HG03378 (cell line): ENCODE data around the gene FAM168A.

Experiments used
- ATAC-seq: cut with Tn5 transposase; IDR thresholded peaks from one replicate; pipeline ENCODE4 v1.9.1; 2021; ENCODE audit warnings: mild to moderate bottlenecking, moderate library complexity; ENCODE audit not compliant: unreplicated experiment

Gene FAM168A

GRCh38 chr11:73379189-73379880 is 218.6 kb downstream of the FAM168A start:
- no peak for ATAC-seq

GRCh38 chr11:73376803-73377629 is 220.9 kb downstream of the FAM168A start:
- no peak for ATAC-seq

- ATAC-seq, result peak; percentile 43
Observed at GRCh38 chr11:73376160-73376802, 221.6 kb downstream of the FAM168A start, which contains the start of gene RELT. Gene RELT, plus strand, starts transcription at chr11:73376399. Its CDS starts 12,738 bp downstream, at chr11:73389137.

- no peak for ATAC-seq
Observed at GRCh38 chr11:73375830-73376159, 222.1 kb downstream of the FAM168A start.

GRCh38 chr11:73374151-73374550 is 223.8 kb downstream of the FAM168A start:
- ATAC-seq, result no peak

- no peak for ATAC-seq
Observed at GRCh38 chr11:73372375-73372993, 225.4 kb downstream of the FAM168A start.

- no peak for ATAC-seq
Observed at GRCh38 chr11:73367482-73368024, 230.4 kb downstream of the FAM168A start.

GRCh38 chr11:73366953-73367352 is 231.0 kb downstream of the FAM168A start:
- ATAC-seq, result no peak

GRCh38 chr11:73366265-73366610 is 231.7 kb downstream of the FAM168A start:
- no peak for ATAC-seq

GRCh38 chr11:73365352-73366264 is 232.3 kb downstream of the FAM168A start:
- no peak for ATAC-seq

GRCh38 chr11:73363147-73363546 is 234.8 kb downstream of the FAM168A start:
- no peak for ATAC-seq

- ATAC-seq, result no peak
Observed at GRCh38 chr11:73361953-73362776, 235.7 kb downstream of the FAM168A start.

GRCh38 chr11:73360743-73361369 is 237.1 kb downstream of the FAM168A start:
- no peak for ATAC-seq

- ATAC-seq, result no peak
Observed at GRCh38 chr11:73359930-73360742, 237.8 kb downstream of the FAM168A start.

- no peak for ATAC-seq
Observed at GRCh38 chr11:73359341-73359740, 238.6 kb downstream of the FAM168A start.

GRCh38 chr11:73358071-73358470 is 239.8 kb downstream of the FAM168A start:
- ATAC-seq, result no peak

GRCh38 chr11:73356979-73357860 is 240.7 kb downstream of the FAM168A start:
- no peak for ATAC-seq
